GM19099 (cell line): Measurements from ENCODE around the gene ABHD16B.

ENCODE experiments used
- POLR2A ChIP-seq: IDR thresholded peaks from 3 replicates; pipeline ENCODE4 v1.6.1; 2011; ENCODE audit warnings: low read depth; ENCODE audit not compliant: insufficient read length; ENCODE audit errors: extremely low read depth

The ABHD16B gene

DNA sequence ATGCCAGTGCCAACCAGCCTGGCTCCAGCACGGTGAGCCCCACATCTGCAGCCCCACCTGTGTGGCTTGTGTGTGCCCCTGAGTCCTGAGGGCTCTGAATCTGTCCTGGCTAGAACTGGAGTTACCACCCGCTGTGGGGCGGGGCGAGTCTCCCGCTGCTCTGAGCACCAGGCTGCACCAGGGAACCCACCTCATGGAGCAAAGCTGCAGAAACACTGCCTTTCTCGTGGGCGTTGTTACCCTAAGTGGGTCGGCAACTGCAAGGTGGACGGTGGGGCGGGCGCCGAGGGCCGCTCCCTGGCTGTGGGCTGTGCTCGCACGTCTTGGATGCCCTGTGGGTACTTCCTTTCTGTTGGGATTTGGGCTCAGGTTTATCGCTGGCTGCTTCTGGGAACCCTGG, 17.5 kb upstream of the ABHD16B start:
- TF ChIP-seq POLR2A: no peak

DNA sequence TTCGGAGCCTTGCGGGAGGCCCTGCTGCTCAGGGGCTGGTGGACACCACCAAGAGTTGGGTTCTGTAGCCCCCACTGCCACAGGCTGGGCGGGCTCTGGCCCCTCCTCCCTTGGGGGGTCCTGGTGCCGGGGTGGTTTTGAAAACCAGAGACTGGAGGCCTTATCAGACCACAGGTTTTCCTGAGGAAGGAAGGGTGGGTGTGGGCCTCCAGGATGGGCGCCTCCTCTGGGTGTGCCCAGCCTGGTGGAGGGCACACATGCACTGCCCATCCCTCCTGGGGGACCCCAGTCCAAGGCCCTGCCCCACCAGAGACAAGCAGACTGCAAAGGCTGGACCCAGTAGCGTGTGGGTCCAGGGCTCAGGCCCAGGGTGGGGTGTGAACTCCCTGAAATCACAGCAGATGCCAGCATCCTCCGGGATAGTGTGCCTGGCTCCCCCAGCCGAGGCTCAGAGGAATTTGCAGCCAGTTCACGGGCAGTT, 16.7 kb upstream of the ABHD16B start:
- no peak for TF ChIP-seq POLR2A

DNA sequence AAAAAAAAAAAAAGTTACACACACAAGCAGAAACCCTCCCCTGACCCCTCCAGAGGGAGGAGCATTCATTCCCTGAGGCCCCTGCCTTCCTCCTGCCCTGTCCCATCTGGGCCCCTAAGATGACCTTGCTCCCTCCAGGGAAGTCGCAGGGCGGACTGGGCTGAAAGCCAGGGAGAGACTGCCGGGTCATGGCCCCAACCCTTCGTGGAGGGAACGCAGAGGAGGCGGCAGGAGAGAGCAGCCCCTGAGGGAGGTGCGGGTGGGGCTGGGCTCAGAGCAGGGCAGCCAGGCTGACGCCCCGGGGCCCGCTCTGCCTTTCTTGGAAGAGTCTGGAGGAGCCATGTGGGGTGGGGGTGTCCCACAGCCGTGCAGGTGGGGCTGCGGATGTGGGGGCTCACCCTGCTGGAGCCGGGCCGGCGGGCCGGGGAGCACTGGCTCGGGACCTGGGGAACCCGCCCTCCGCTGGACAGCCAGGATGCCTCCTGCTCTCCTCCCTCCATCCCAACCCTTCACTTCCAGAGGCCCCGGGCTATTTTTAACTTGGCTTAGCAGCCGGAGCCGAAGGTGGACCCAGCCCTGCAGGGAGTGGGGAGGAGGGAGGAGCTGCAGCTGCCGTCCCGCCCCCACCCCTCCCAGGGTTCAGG, 15.0 kb upstream of the ABHD16B start:
- no peak for TF ChIP-seq POLR2A

DNA sequence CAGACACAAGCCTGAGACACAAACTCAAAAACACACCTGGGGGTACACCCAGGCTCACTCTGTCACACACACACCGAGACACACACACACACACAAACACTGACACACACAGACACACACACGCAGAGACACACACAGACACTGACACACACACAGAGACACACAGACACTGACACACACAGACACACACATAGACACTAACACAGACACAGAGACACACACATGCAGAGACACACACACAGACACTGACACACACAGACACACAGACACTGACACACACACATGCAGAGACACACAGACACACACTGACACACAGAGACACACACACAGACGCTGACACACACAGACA, 14.4 kb upstream of the ABHD16B start:
- no peak for TF ChIP-seq POLR2A

DNA sequence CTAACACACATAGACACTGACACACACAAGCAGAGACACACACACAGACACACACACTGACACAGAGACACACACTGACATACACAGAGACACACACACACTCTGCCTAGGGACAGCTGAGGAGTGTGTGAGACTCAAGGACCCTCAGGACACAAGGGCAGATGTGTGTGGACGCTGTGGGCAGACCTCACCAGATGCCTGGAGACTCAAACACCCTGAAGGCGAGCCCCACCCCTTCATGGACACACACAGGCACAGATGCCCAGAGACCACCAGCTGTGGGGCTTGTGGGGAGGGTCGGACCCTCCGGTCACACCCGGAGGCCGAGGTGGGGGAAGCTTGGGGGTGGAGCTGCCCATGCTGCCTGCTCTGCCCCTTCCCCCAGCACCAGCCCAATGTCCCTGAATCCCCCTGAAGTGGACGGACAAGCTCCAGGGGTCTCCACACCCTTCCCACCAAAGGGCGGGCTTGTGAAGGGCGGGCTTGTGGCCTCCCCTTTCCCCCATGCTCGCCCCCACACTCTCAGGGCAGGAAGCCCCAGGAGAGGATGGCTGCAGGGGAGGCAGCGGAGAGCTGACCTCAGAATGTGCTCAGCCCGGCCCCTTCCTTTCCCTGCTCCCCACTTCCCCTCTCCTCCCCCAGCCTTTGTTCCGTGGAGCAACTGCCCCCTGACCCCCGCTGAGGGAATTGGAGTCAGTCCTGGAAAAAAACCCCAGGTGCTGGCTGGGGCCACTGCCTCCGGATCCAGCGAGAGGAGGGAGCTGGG, 13.9 kb upstream of the ABHD16B start:
- no peak for TF ChIP-seq POLR2A

DNA sequence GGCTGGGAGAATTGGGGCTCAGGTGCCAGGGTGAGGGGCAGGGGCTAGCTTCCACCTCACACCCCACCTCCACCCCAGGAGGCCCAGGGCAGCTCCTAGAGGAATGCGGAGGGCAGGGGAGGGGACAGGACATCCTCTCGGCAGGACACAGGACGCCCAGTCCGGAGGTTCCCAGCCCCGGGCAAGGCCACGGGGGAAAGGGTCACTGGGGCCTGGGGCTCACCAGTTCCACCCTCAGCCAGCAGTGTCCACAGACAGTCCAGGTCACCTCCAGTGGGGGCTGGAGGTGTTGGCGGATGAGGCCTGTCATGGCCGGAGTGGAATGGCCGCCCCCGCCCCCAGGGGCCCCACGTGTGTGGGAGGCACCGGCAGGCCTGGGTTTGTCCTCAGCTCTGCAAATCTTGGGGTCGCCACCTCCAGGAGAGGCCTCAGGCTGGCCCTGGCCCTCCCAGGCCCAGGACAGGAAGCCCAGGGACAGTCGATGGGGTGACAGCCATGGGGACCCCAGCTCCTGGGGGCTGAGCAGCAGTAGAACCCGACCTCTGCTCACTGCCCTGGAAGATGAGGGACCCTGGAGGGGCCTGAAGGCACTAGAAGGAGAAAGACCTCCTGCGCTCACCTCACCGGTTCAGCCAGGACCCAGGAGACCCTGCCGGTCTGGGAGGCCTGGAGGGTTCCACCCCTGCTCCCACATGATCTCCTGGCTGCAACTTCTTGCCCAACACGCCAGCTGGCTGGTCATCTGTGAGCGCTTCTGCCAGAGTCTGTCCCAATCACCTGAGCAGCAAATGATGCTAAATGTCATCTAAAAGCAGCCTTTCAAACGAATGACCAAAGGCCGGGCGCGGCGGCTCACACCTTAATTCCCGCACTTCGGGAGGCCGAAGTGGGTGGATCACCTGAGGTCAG, 13.0 kb upstream of the ABHD16B start:
- no peak for TF ChIP-seq POLR2A

DNA sequence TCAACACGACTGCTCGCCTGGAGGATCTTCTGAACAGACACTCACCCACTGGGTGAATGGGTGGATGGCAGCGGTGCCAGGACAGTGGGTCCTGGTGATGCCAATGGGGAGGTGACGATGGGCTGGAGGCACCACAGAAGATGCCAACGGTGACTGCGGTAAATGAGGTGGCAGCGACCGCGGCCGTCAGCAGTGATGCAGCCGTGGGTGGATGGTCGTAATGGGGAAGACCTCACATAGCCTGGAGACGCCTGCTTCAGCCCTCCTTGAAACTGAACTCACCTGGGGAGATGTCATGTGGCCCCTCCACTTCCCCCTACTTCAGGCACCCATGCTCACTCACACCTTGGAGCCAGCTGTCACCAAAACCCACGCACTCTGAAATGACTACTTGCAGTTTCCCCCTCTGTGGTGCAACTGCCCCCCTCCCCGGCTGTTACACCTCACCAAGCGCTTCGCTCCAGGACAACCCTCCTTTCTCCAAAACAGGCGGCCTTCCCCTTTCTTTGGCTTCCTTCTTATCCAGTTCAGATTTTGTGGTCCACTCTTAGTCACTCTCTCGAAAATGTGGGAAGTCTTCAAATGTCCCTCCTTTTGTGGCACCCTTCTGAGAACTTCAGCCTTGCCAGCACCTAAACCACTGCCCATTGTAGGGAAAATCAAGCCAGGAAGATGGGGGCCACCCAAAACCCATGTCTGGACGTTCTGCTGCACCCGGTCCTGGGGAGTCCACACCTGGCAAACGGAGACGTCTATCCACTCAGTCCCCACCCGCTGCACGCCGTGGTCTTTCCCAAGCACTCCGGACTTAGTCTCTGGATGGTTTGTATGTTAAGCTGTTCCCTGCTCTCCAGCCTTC, 10.4 kb upstream of the ABHD16B start:
- TF ChIP-seq POLR2A: no peak

DNA sequence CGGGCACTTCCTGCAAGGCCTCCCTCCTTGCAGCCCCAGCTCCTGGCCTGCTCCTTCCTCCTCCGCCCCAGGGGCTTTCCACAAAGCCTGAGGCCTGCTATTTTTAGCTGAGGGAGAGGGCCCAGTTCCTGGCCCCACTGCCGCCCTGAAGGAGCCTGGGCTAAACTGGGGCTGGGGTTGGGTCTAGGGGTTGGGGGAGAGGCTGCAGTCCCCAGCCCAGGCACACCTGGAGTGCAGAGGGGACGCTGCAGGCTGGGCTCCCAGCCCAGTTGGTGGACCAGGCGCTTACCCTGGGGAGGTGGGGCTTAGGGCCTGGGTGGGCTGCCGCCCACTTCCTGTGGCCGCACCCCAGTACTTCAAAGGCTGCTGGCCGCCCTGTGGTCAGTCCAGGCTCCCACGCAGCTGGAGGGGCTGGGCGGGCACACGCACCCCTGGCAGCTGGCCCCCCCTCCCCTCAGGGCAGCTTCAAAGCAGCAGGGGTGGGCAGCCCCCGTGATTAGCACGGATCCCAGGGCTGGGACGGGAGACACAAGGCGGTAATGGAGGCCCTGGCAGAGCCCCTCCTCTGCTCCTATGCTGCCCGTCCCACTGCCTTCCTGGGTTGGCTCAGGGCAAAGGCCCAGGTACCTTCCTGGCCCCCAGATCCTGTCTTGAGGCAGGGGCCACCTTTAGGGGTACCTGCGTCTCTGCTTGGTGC, 7.1 kb upstream of the ABHD16B start:
- TF ChIP-seq POLR2A: no peak

DNA sequence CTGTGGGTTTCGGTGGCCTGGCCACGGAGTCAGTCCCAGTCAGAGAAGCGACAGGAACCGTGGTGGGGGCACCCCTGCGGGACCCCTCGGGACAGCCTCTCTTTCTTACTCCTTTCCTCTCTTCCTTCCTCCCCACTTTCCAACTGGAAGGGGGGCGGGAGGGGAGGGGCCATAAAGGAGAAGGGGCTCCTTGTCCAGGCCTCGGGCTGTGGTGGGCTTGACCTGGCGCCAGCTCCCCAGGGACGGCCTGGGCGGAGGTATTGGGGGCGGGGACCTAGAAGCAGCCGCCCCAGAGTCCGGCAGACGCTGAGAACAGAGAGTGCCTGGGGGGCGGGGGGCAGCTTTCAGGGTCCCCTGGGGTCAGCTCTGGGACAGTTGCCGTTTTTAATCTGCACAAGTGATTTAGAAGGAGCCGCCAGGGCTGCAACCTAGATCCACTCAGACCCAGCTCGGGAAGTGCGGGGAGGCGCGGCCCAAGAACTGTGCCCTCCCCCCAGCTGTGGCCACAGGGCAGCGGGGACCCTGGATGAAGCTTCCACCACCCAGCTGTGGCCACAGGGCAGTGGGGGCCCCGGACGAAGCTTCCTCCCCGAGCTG, 6.4 kb upstream of the ABHD16B start:
- TF ChIP-seq POLR2A: no peak

DNA sequence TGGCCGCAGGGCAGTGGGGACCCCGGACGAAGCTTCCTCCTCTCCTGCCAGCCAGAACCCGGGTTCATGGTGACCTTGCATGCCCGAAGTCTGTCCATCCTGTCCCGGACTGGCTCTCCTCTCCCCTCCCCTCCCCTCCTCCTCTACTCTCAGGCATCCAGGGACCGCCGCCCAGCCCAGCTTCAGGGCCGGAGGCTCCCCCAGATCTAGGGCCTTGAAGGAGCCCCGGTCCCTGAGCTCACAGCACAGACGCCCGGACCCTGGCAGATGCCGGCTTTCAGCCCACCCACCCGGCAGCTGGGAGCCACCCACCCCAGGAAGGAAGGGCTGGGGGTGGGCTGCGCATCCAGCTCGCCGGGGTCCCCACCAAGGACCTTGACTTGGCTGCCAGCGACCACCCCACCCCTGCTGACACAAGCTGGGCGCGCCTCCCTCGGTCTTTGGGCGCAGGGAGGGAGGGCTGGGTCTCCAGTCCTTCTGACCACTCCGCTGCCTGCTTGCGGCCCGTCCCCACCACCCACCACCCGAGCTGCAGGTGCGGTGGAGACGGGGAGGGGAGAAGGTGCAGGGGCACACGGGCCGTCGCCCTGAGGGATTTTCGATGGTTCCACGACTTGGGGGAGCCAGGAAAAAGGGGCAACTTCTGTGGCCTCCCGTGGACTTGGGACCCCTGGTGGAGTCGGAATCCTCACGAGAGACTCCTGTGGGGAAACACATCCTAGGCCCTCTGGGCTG, 5.8 kb upstream of the ABHD16B start:
- TF ChIP-seq POLR2A: no peak

DNA sequence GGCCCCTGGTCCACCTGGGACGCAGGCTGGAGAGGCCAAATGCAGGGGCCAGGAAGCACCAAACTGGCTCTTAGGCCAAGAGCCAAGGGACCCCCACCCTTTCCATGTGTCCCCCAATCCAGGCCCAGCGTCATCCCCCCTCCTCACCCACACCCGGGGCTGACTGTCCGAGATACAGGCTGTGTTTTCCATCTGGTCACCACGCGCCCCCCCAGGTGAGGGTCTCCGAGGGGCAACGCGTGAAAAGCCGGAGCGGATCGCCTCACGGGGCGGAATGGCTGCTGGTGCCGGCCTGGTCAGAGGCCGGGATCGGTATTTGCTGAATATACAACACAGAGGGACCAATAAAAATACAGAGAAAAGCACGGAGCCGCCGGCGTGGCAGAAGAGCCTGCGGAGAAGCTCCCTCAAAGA, 5.2 kb upstream of the ABHD16B start:
- TF ChIP-seq POLR2A: no peak

DNA sequence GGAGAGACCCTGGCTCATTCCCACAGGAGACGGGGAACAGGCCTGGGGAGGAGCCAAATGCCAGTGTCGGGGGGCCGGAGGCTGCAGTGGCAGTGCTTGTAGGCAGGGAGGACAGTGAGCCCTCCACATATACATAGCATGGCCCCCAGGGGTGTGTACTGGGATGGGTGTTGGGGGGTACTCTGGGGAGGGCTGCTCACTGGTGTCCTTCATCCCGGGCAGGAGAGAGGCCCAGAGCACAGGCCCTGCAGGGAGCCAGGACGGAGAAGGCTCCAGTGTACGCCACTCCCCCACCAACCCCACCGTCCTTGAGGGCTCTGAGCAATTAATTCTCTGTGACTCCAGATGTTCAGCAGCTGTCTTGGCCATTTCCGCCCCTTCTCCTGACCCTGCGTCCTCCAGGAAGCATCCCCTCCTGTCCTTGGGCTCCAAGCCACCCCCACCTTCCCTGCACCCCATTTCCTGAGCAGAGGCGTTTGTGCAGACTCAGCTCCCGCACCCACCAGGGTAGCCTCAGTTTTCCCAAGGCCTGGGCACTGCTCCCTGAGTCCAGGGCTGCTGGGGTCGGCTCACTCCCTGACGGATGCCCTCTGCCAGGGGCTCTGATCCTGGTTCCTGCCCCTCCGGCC, 3.4 kb upstream of the ABHD16B start:
- TF ChIP-seq POLR2A: no peak
